Daoy (cell line): Measurements from ENCODE around the gene MED15. TPM values are rescaled to one million over a fixed set of nuclear protein-coding genes. Genes with fewer than 3 reads are reported as not detected.

ENCODE experiments used
- DNase-seq: peaks from one replicate; pipeline ENCODE4 v3.0.0-alpha.2; 2015; ENCODE audit warnings: low read depth
- total RNA-seq: library from RNA; depleted of rRNA; stranded (reverse); fragments of >200 nt; shearing (Covaris generic); gene quantifications from 2 replicates; pipeline ENCODE4 v1.2.3, GENCODE V29; 2014; rRNA removed

Gene MED15
- total RNA-seq, 1 experiment from 2014 or later = 23.4 TPM

- no peak for DNase-seq
These were observed 117.9 kb downstream of the MED15 start for GRCh38 chr22:20625270-20625669.

GRCh38 chr22:20626811-20627210 is 119.4 kb downstream of the MED15 start:
- no peak for DNase-seq

- no peak for DNase-seq
These were observed 120.0 kb downstream of the MED15 start for GRCh38 chr22:20627432-20627831.

GRCh38 chr22:20628081-20628939 is 120.9 kb downstream of the MED15 start:
- DNase-seq = no peak

- no peak for DNase-seq
These were observed 122.0 kb downstream of the MED15 start for GRCh38 chr22:20629401-20629800.

- no peak for DNase-seq
These were observed 123.6 kb downstream of the MED15 start for GRCh38 chr22:20630873-20631617.

- no peak for DNase-seq
These were observed 124.7 kb downstream of the MED15 start for GRCh38 chr22:20632082-20632481.

GRCh38 chr22:20632518-20632917 is 125.1 kb downstream of the MED15 start:
- no peak for DNase-seq

GRCh38 chr22:20634560-20635226 is 127.3 kb downstream of the MED15 start:
- DNase-seq = no peak

- no peak for DNase-seq
These were observed 127.8 kb downstream of the MED15 start for GRCh38 chr22:20635227-20635591.

- no peak for DNase-seq
These were observed 128.8 kb downstream of the MED15 start for GRCh38 chr22:20636075-20636812.

GRCh38 chr22:20636945-20637344 is 129.5 kb downstream of the MED15 start:
- DNase-seq = no peak

Other genes starting within 250 kb of the MED15 start
- 1.7 and 5.1 TPM in 2 replicates for gene RTN4R, start 239.3 kb upstream of the MED15 start, total RNA-seq
- gene DGCR6L, start 187.6 kb upstream of the MED15 start, total RNA-seq = 59.8 and 69.1 TPM in 2 replicates
- gene ZNF74, start 113.5 kb upstream of the MED15 start, total RNA-seq = 6.3 and 10.4 TPM in 2 replicates
- gene SCARF2, start 69.8 kb upstream of the MED15 start, total RNA-seq = 9.3 and 9.5 TPM in 2 replicates
- 7.4 and 31.1 TPM in 2 replicates for gene KLHL22, start 11.8 kb upstream of the MED15 start, total RNA-seq